ENCODE results near the gene LCP2.

LCP2 gene

DNA sequence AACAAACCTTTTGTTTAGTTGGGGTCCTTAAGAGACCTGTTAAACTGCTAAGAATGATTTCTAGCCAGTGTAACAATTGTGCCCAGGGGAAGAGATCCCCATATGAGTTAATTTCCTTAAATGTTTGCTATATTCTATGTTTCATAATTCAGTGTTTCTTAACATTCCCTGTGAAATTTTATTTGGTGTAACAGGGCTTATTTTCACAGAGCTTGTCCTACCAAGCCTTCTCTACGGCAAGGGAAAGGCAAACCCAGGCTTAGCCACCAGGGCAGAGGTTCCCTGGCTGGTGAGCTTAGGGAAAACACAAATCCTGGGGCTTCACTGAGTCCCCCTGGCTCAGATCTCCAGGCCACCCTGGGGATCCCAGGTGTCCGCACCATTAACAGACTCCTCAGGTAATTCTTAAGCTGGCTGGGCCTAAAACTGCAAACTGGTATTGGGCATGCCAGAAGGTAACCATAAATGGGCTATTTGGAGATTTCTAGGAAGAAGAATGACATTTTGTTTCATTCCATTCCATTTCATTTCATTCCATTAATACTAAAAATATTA is 17.0 kb upstream of the LCP2 start:
- DNase-seq = no peak

DNA sequence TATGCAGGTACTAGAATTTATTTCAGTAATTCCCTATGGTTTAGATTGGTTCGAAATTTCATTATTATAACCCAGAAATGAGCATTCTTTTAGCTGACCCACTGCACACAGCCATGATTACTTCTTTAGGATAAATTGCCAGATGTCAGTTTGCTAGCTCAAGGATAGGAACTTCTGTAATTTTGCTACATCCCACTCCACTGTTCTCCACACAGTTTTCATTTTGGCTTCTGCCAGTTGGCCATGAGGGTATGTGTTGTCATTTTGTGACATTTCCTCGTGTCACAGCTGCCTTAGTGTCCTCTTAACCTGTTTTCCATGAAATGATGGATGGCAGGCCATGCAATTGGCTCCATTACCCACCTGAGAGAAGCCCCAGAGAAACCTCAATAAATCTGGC is 16.2 kb upstream of the LCP2 start:
- no peak for DNase-seq

- DNase-seq = no peak
These were observed 15.8 kb upstream of the LCP2 start for GRCh38 chr5:170313344-170313743.

- no peak for DNase-seq
These were observed 15.1 kb upstream of the LCP2 start for GRCh38 chr5:170312666-170313065.

DNA sequence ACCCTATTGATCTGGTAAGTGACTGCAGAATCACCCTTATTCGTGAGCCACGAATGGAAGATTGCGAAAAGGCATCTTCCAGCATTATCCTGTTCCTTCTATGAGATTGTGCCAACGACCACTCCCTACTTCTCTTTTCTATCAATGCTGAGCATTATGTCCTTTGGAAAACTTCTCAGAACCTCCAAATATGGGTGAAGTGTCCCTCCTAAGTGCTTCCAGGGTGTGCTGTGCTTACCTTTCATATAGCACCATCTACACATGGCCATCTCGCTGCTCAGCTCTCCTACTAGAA is 14.7 kb upstream of the LCP2 start:
- DNase-seq = no peak

DNA sequence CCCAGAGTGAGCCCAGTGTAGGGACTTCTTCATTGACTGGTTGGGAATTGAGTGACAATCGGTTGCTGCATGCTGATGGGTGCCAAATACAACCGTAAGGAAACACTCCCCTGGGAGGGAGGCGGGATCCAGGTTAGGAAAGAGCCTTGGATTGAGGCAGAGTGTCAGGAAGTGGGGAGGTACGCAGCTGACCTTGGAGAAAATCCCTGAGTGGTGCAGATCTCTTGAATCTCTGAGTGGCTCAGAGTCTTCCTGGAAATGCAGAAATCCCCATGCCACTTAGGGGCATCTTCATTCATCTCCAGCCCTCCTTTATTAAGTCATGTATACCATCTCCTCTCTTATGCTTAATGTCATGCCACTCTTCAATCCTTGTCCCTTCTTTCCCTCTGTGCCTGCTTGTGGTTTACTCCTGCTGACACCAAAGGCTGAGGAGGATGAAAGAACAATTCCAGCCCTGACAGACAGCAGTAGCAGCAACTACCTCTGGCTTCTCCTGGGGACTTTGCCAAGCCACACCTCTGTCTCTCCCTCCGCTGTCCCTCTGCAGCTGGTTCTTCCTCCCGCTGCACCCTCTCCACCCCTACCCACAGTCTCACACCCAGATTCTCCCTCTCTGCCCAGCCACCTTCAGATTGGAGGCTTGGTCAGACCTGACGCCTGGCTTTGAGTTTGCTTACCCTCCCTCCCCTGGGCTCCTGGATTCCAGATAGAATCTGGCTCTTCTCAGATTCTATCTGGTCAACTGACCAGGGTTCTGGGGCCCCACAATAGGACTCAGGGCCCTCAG is 14.1 kb upstream of the LCP2 start:
- DNase-seq = no peak

GRCh38 chr5:170310256-170310926 is 12.8 kb upstream of the LCP2 start:
- no peak for DNase-seq

DNA sequence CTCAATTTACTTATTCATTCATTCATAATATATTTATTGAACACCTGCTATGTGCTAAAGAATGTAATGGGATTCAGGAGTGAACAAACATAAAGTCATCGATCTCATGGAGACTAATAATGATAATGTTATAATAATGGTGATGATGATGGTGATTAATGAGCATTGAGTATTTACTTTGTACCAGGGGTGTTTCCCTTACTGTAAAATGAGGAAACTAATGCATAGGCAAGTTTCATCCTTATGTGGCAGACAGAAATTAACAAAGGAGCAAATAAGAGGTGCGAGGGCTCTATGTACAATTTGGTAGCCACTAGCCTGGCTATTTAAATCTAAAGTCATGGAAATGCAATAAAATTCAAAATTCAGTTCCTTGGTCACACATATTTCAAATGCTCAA is 11.1 kb upstream of the LCP2 start:
- no peak for DNase-seq

GRCh38 chr5:170307575-170308465 is 10.2 kb upstream of the LCP2 start:
- DNase-seq = no peak

GRCh38 chr5:170306381-170306831 is 8.8 kb upstream of the LCP2 start:
- DNase-seq = no peak

- no peak for DNase-seq
These were observed 8.1 kb upstream of the LCP2 start for GRCh38 chr5:170305646-170306025.

- DNase-seq = no peak
These were observed 7.6 kb upstream of the LCP2 start for GRCh38 chr5:170305016-170305645.

DNA sequence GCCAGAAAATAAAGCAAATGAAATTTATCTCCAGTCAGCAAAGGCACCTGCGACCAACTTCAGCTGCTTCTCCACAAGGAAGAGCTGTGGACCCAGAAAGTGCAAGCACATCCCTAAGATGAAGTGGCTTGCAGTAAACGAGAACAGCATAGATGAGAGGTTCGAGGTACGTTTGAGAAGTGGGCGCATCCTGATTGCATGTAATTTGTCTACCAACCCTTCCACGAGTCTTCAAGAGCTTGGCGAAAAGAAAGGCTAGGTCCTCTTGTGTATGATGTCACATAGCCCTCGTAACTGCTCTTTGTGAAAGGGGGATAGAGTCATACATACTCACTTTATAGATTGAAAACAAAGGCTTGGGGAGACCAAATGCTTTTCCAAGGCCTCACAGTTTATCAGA is 6.0 kb upstream of the LCP2 start:
- DNase-seq = no peak

DNA sequence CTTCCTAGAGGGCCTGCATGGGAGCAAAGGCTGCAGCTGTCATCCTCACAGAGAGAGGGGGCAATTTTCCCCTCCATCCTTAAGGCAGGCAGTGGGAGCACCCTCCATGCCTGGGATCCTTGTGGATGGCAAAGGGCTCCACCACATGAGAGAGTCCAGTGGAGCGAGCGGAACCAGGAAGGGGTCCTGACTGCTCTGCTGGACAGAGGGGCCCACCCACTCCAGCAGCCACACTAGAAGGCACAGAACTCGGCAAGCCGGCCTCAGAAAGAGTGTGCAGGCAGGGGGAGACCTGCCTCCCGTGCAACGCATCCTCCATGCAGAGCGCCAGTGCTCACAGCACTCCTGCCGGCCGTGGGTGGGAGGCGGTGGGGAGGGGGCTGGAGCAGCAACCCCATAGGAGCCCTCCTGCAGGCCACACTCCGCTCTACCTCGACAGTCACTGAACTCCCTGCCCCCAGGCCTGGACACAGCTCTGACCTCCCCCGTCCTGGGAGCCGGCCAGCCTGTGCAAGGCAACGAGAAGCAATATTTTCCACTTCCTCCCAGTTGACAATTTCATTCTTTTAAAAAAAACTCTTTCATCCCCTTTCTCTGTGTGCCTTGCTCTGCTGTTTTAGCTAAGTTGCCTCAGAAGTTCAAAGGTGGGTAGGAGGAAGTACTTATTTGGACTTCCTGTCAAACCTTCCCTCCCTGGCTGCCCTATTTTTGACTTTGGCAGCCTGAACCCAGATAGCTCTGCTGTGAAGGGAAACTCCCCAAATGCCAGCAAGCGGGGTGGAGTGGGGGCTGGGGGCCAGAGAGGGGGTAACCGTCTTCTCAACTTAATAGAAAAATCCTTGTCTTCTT is 5.3 kb upstream of the LCP2 start:
- DNase-seq = no peak

DNA sequence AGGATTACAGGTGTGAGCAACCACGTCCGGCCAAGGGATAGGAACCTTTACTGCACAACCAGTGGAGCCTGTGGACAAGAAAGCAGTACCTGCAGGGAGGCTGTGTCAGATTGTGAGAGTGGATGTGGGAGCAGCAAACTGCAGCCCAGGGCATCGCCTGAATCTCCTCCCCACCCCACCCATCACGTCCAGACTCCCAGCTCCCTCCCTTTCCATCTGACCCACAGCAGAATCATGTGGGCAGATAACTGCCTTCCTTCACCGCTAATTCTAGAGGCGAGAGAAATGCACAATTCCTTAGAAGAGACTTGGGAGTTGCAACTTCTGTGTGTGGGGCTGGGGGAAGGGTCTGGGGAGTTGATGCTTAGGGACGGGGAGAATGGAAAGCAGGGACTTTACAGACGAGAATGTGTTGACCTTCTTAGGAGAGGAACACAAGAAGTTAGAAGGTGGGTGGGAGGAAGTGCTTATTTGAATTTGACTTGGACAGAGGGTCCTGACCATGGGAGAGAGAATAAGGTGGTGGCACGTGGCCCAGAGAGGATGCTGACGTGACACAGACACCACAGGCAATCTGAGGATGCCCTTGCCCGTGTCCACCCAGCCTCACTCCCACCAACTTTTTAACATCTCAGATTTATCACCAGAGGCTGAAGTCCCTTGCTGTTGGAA is 4.5 kb upstream of the LCP2 start:
- no peak for DNase-seq

- no peak for DNase-seq
These were observed 3.6 kb upstream of the LCP2 start for GRCh38 chr5:170301149-170301548.

DNA sequence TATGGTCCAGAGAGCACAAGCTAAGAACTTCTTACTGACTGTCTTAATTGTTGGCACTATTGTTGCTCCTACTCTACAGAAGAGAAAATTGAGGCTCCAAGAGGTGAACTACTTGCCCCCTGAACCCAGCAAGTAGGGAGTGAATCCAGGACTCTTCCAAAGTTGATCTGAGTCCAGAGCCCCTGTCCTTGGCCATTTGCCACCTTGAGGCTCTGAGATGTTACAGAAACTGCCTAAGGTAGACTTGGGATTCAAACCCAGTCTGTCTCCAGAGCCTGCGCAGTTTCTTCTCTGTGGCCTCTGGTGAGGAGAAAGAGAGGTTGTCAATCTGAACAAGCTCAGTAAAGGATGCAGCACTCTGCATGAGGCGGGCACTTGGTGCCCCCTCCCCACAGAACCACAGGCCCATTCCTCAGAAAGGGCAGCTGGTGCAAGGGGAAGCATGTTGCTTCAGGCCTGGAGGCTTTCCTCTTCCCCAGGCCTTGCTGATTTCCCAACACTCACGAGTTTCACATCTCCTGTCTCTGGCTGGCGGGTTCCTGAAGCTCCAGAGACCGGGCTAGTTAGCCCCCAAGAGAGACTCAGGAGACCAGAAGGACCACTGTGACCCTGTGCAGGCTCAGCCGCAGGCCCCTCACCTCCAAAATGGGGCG is 2.9 kb upstream of the LCP2 start:
- DNase-seq = no peak

DNA sequence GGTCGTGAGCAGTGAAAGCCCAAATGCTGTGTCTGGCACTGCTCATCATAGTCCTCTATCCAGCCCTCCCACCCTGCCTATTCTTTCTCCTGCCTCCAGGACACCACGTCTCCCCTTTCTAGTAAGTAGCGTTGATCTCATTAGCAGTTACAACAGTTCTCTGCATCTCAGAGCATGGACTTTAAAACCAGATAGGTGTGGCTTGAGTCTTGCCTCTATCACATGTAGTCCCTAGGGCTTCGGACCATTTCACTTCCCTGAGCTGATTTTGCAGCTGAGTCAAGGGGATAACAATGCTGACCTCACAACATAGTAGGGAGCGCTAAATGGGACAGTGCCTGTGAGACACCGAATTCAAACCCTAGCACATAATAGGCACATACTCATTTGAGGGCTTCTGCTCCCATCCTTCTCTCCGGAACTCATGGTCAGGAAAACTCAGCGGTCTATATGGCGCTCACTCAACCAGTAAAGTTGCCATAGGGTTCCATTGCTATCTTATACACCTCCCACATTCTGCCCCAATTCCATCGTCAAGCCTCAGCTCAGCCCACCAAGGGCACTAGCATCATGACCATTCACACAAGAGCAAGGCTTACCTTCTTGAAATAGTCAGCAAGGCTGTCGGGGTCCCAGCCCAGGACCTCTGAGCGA is 515 bp downstream of the LCP2 start:
- DNase-seq = no peak

GRCh38 chr5:170296036-170296934 is 1.3 kb downstream of the LCP2 start:
- DNase-seq = no peak

Measured in SHP77 treated with DMSO at 0.1 percent for 48 hours (cell line).